Neural cell (in vitro differentiated cells): Measurements from ENCODE around the gene LRRC56. TPM values are rescaled to one million over a fixed set of nuclear protein-coding genes. Genes with fewer than 3 reads are reported as not detected.

ENCODE experiments used
- H2AFZ ChIP-seq: fragments of 200-600, 300-800 bp; sonication (generic), shearing (Covaris generic); 2 replicates; pipeline ENCODE4 v1.6.0; 2014; ENCODE audit warnings: low read depth, mild to moderate bottlenecking, antibody characterized with exemption, low read length, moderate library complexity
- H3F3A ChIP-seq: fragments of 200-600 bp; shearing (Covaris generic); 2 replicates; pipeline ENCODE4 v1.6.1; 2016; ENCODE audit warnings: mild to moderate bottlenecking, moderate library complexity, mixed read lengths, antibody characterized with exemption, low read length; ENCODE audit not compliant: insufficient read depth, poor library complexity, severe bottlenecking
- H3K27ac ChIP-seq: fragments of 200-600, 300-800 bp; sonication (generic), shearing (Covaris generic); 2 replicates; pipeline ENCODE4 v1.5.1; 2014; ENCODE audit warnings: mild to moderate bottlenecking, low read length, moderate library complexity
- H3K27me3 ChIP-seq: fragments of 300-800, 200-600 bp; sonication (generic), shearing (Covaris generic); 2 replicates; pipeline ENCODE4 v1.6.0; 2014; ENCODE audit warnings: mild to moderate bottlenecking, low read depth, low read length, moderate library complexity; ENCODE audit not compliant: insufficient read depth
- H3K36me3 ChIP-seq: fragments of 300-800, 200-600 bp; sonication (generic), shearing (Covaris generic); 2 replicates; pipeline ENCODE4 v1.5.1; 2014; ENCODE audit warnings: mild to moderate bottlenecking, antibody characterized with exemption, low read length, moderate library complexity; ENCODE audit not compliant: insufficient read depth
- H3K4me2 ChIP-seq: fragments of 300-800, 200-600 bp; sonication (generic), shearing (Covaris generic); 2 replicates; pipeline ENCODE4 v1.6.0; 2014; ENCODE audit warnings: mild to moderate bottlenecking, low read length
- H3K4me3 ChIP-seq: fragments of 300-800, 200-600 bp; sonication (generic), shearing (Covaris generic); 2 replicates; pipeline ENCODE4 v1.5.1; 2014; ENCODE audit warnings: mild to moderate bottlenecking, low read length, moderate library complexity
- H3K79me2 ChIP-seq: fragments of 200-600 bp; shearing (Covaris generic); replicated peaks from 2 replicates; pipeline ENCODE4 v1.6.0; 2014; ENCODE audit warnings: mild to moderate bottlenecking, low read length, moderate library complexity; ENCODE audit not compliant: insufficient read depth
- H3K9ac ChIP-seq: fragments of 300-800, 200-600 bp; sonication (generic), shearing (Covaris generic); 2 replicates; pipeline ENCODE4 v1.6.1; 2016; ENCODE audit warnings: mild to moderate bottlenecking, low read length, mixed read lengths
- H3K9me2 ChIP-seq: fragments of 200-600 bp; shearing (Covaris generic); 2 replicates; pipeline ENCODE4 v1.6.1; 2016; ENCODE audit warnings: mild to moderate bottlenecking, low read length, mixed read lengths; ENCODE audit not compliant: insufficient read depth
- H3K9me3 ChIP-seq: fragments of 200-600, 300-800 bp; sonication (generic), shearing (Covaris generic); 2 replicates; pipeline ENCODE4 v1.6.1; 2016; ENCODE audit warnings: mild to moderate bottlenecking, mixed run types, low read length, moderate library complexity, mixed read lengths
- H4K20me1 ChIP-seq: fragments of 200-600 bp; shearing (Covaris generic); 2 replicates; pipeline ENCODE4 v1.6.1; 2016; ENCODE audit warnings: mild to moderate bottlenecking, mixed run types; ENCODE audit not compliant: insufficient read depth
- EP300 ChIP-seq: fragments of 450-650 bp; conservative IDR thresholded peaks from 2 replicates; pipeline ENCODE4 v1.6.1; 2014; ENCODE audit warnings: antibody characterized with exemption, mild to moderate bottlenecking, moderate library complexity; ENCODE audit not compliant: poor library complexity, severe bottlenecking
- EZH2 ChIP-seq: fragments of 200-600, 300-800 bp; shearing (Covaris generic), sonication (generic); IDR thresholded peaks from 2 replicates; pipeline ENCODE4 v1.6.1; 2014; ENCODE audit warnings: antibody characterized with exemption, low read length, borderline replicate concordance, mild to moderate bottlenecking; ENCODE audit not compliant: insufficient read depth, poor library complexity, severe bottlenecking
- MXI1 ChIP-seq: fragments of 450-650 bp; conservative IDR thresholded peaks from 2 replicates; pipeline ENCODE4 v1.6.1; 2014; ENCODE audit warnings: antibody characterized with exemption, mild to moderate bottlenecking; ENCODE audit not compliant: poor library complexity, severe bottlenecking
- POLR2AphosphoS5 ChIP-seq: IDR thresholded peaks from 2 replicates; pipeline ENCODE4 v1.6.1; 2012
- RAD21 ChIP-seq: fragments of 450-650 bp; conservative IDR thresholded peaks from 2 replicates; pipeline ENCODE4 v1.6.1; 2014; ENCODE audit warnings: antibody characterized with exemption, mild to moderate bottlenecking, moderate library complexity
- REST ChIP-seq: IDR thresholded peaks from 2 replicates; pipeline ENCODE4 v1.6.1; 2012; ENCODE audit warnings: borderline replicate concordance
- SMC3 ChIP-seq: fragments of 450-650 bp; conservative IDR thresholded peaks from 2 replicates; pipeline ENCODE4 v1.6.1; 2014; ENCODE audit warnings: antibody characterized with exemption, mild to moderate bottlenecking, moderate library complexity; ENCODE audit not compliant: poor library complexity
- TAF1 ChIP-seq: IDR thresholded peaks from 2 replicates; pipeline ENCODE4 v1.6.1; 2012; ENCODE audit warnings: low read depth
- polyA plus RNA-seq: library from polyadenylated mRNA; depleted of rRNA; stranded (reverse); fragments of >200 nt; gene quantifications from 2 replicates; pipeline ENCODE4 v1.2.3, GENCODE V29; 2014
- TF ChIP-seq, protein P1 (sequence below): fragments of 450-650 bp; IDR thresholded peaks from 2 replicates; pipeline ENCODE4 v1.5.1; 2014; ENCODE audit warnings: antibody characterized with exemption, mild to moderate bottlenecking, moderate library complexity; ENCODE audit not compliant: poor library complexity, severe bottlenecking

Gene LRRC56
- polyA plus RNA-seq, 1 donor from 2014 or later, result 0.76 TPM

DNA sequence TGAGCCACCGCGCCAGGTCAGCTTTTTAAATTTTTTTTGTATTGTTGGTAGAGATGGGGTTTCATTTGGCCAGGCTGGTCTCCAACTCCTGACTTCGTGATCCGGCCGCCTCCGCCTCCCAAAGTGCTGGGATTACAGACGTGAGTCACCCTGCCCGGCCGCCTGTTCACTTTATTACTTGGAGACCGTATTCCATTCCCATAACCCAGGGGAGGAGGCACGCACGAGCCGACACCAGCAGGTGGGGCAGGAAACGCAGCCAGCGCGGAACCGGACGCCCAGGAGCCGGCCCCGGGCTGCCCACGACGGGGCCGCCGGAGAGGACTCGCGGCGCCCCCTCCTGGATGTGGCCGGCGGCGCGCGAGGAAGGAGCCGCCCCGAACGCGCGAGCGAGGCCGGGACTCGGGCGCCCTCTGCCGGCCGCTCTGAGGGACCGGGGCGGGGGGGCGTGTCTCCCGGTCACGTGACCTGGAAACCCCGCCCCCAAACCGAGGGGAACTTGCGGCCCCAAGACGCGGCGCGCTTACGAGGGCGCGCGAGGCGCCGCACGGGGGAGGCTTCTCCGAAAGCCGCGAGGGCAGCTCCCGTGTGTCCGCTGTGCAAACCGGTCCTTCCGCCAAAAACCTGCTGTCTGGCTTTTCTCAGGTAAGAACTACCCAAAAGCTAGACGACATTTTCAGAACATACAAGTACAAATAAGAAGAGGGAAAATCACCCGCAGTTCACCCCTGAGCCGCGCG is 18.7 kb upstream of the LRRC56 start:
- Histone ChIP-seq H4K20me1 (no peaks in the 10 kb centered on the region), H3K79me2 (no peaks in the 10 kb centered on the region), H3K9ac (no peak overlapping the region), H3K36me3 (no peaks in the 10 kb centered on the region), H3K27me3 (no peaks in the 10 kb centered on the region), H2AFZ (no peak overlapping the region), H3K9me2 (no peaks in the 10 kb centered on the region), H3K9me3 (no peaks in the 10 kb centered on the region), H3K27ac (no peak overlapping the region), H3K4me3 (no peak overlapping the region), H3K4me2 (no peak overlapping the region), H3F3A (no peaks in the 10 kb centered on the region)
- TF ChIP-seq EP300, result no peak
- TF ChIP-seq, protein P1, sequence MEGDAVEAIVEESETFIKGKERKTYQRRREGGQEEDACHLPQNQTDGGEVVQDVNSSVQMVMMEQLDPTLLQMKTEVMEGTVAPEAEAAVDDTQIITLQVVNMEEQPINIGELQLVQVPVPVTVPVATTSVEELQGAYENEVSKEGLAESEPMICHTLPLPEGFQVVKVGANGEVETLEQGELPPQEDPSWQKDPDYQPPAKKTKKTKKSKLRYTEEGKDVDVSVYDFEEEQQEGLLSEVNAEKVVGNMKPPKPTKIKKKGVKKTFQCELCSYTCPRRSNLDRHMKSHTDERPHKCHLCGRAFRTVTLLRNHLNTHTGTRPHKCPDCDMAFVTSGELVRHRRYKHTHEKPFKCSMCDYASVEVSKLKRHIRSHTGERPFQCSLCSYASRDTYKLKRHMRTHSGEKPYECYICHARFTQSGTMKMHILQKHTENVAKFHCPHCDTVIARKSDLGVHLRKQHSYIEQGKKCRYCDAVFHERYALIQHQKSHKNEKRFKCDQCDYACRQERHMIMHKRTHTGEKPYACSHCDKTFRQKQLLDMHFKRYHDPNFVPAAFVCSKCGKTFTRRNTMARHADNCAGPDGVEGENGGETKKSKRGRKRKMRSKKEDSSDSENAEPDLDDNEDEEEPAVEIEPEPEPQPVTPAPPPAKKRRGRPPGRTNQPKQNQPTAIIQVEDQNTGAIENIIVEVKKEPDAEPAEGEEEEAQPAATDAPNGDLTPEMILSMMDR, result peak; percentile 51

DNA sequence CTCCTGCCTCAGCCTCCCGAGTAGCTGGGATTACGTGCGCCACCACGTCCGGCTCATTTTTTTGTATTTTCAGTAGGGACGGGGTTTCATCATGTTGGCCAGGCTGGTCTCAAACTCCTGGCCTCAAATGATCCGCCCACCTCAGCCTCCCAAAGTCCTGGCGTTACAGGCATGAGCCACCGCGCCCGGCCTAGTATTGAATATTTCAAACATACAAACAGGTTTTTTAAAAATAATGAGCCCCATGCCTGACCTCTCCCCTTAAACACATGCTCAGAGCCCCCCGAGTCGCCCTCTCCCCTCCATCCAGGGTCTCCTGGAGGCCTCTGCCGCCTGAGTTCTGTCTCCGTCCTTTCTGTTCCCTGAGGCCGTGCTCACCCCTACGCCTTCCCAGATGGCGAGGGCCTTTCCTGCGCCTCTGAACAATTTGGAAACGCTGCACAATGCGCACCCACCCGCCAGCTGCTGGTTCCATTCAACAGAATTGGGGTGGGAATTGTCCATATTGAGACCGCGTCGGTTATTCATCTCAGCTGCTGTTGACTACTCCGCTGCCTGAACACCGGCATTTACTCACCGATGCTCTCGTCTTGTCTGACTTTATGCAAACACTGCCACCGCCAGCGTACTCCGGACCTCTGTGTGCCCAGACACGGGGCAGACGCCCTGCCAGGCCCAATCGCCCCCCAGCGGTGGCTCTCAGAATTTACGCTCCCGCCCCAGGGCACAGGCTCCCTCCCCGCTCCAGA is 16.7 kb upstream of the LRRC56 start:
- Histone ChIP-seq H3K4me2 (no peak overlapping the region), H3K79me2 (no peaks in the 10 kb centered on the region), H3F3A (no peaks in the 10 kb centered on the region), H3K27ac (no peak overlapping the region), H2AFZ (no peak overlapping the region), H3K9ac (no peak overlapping the region), H3K36me3 (no peaks in the 10 kb centered on the region), H3K27me3 (no peaks in the 10 kb centered on the region), H4K20me1 (no peaks in the 10 kb centered on the region), H3K4me3 (no peak overlapping the region), H3K9me2 (no peaks in the 10 kb centered on the region), H3K9me3 (no peaks in the 10 kb centered on the region)
- TF ChIP-seq SMC3 (no peak), TAF1 (no peak), MXI1 (no peak)

- H3K79me2 ChIP-seq, result no peaks in the 10 kb centered on the region
- no peaks in the 10 kb centered on the region for H3K27me3 ChIP-seq
- no peak overlapping the region for H3K4me3 ChIP-seq
- H3K9me2 ChIP-seq, result no peaks in the 10 kb centered on the region
- no peak overlapping the region for H2AFZ ChIP-seq
- TF ChIP-seq, protein P1, result no peak
- TF ChIP-seq EP300 (no peak), RAD21 (no peak), MXI1 (no peak), REST (no peak), SMC3 (no peak), TAF1 (no peak), POLR2AphosphoS5 (no peak), EZH2 (no peak)
- no peaks in the 10 kb centered on the region for H3F3A ChIP-seq
- H3K36me3 ChIP-seq, result no peaks in the 10 kb centered on the region
- no peak overlapping the region for H3K9ac ChIP-seq
- no peak overlapping the region for H3K27ac ChIP-seq
- H3K9me3 ChIP-seq, result no peaks in the 10 kb centered on the region
- H4K20me1 ChIP-seq, result no peaks in the 10 kb centered on the region
- H3K4me2 ChIP-seq, result no peak overlapping the region
Observed at GRCh38 chr11:521177-521688, 16.1 kb upstream of the LRRC56 start.
